KMS-11 (cell line): ENCODE results near the gene GSC2.

ENCODE experiments used
- H2AFZ ChIP-seq: fragments of 200-600 bp; sonication (generic); 2 replicates; pipeline ENCODE4 v1.6.1; 2016; ENCODE audit warnings: antibody characterized with exemption, mixed run types, low read depth
- H3K27ac ChIP-seq: fragments of 200-600 bp; sonication (generic); 2 replicates; pipeline ENCODE4 v1.6.1; 2016; ENCODE audit warnings: mild to moderate bottlenecking, mixed run types
- H3K27me3 ChIP-seq: fragments of 200-600 bp; sonication (generic); 2 replicates; pipeline ENCODE4 v1.6.1; 2017; ENCODE audit warnings: mild to moderate bottlenecking, low read depth, mixed run types, moderate library complexity; ENCODE audit not compliant: insufficient read depth
- H3K36me3 ChIP-seq: fragments of 200-600 bp; sonication (generic); 2 replicates; pipeline ENCODE4 v1.6.1; 2017; ENCODE audit warnings: mild to moderate bottlenecking, mixed run types; ENCODE audit not compliant: insufficient read depth
- H3K4me1 ChIP-seq: fragments of 200-600 bp; sonication (generic); 2 replicates; pipeline ENCODE4 v1.6.1; 2016; ENCODE audit warnings: mild to moderate bottlenecking, low read depth, mixed run types; ENCODE audit not compliant: poor library complexity, severe bottlenecking
- H3K4me2 ChIP-seq: fragments of 200-600 bp; sonication (generic); 2 replicates; pipeline ENCODE4 v1.7.0; 2016; ENCODE audit warnings: mild to moderate bottlenecking, mixed run types
- H3K4me3 ChIP-seq: fragments of 200-600 bp; sonication (generic); IDR thresholded peaks from 2 replicates; pipeline ENCODE4 v1.6.1; 2017; ENCODE audit warnings: low read depth, low read length, mixed read lengths; ENCODE audit not compliant: insufficient read depth
- H3K79me2 ChIP-seq: fragments of 200-600 bp; sonication (generic); 2 replicates; pipeline ENCODE4 v1.6.1; 2016; ENCODE audit warnings: low read depth, mixed run types; ENCODE audit not compliant: insufficient read depth
- H3K9ac ChIP-seq: fragments of 200-600 bp; sonication (generic); 2 replicates; pipeline ENCODE4 v1.6.1; 2016; ENCODE audit warnings: mild to moderate bottlenecking, mixed run types
- H4K20me1 ChIP-seq: fragments of 200-600 bp; sonication (generic); 2 replicates; pipeline ENCODE4 v1.6.1; 2016; ENCODE audit warnings: mild to moderate bottlenecking, mixed run types; ENCODE audit not compliant: insufficient read depth
- TF ChIP-seq, protein P1 (sequence below): fragments of 200-600 bp; sonication (generic); conservative IDR thresholded peaks from 2 replicates; pipeline ENCODE4 v1.6.1; 2017; ENCODE audit warnings: low read depth, mild to moderate bottlenecking, antibody characterized with exemption, low read length, moderate library complexity, mixed read lengths

The GSC2 gene

DNA sequence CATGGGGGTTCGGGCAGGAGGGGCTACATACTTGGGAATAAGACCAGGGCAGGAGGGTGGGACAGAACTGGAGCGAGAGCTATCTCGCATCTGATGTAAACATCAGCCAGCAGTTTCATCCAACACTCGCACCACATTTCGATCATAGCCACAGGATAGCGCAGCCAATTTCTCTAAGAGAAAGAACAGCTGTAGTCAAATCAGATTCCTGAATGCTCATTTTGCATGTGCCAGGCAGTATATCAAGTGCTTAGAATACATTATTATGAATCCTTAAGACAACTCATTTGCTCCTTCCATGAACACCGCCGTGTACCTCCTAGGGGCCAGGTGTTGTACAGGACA is 42.4 kb downstream of the GSC2 start:
- Histone ChIP-seq H3K4me1 (peaks cover 68% of the 10 kb centered on the region), H3K27ac (no peak overlapping the region), H3K9ac (no peak overlapping the region), H3K4me3 (no peak overlapping the region), H3K36me3 (no peaks in the 10 kb centered on the region), H3K27me3 (no peaks in the 10 kb centered on the region), H3K79me2 (peaks cover 71% of the 10 kb centered on the region), H4K20me1 (peaks cover 34% of the 10 kb centered on the region), H2AFZ (no peak overlapping the region), H3K4me2 (peak overlapping the region; percentile 24; the same call in 1 of the 2 replicates)
- TF ChIP-seq, protein P1, sequence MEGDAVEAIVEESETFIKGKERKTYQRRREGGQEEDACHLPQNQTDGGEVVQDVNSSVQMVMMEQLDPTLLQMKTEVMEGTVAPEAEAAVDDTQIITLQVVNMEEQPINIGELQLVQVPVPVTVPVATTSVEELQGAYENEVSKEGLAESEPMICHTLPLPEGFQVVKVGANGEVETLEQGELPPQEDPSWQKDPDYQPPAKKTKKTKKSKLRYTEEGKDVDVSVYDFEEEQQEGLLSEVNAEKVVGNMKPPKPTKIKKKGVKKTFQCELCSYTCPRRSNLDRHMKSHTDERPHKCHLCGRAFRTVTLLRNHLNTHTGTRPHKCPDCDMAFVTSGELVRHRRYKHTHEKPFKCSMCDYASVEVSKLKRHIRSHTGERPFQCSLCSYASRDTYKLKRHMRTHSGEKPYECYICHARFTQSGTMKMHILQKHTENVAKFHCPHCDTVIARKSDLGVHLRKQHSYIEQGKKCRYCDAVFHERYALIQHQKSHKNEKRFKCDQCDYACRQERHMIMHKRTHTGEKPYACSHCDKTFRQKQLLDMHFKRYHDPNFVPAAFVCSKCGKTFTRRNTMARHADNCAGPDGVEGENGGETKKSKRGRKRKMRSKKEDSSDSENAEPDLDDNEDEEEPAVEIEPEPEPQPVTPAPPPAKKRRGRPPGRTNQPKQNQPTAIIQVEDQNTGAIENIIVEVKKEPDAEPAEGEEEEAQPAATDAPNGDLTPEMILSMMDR: no peak

DNA sequence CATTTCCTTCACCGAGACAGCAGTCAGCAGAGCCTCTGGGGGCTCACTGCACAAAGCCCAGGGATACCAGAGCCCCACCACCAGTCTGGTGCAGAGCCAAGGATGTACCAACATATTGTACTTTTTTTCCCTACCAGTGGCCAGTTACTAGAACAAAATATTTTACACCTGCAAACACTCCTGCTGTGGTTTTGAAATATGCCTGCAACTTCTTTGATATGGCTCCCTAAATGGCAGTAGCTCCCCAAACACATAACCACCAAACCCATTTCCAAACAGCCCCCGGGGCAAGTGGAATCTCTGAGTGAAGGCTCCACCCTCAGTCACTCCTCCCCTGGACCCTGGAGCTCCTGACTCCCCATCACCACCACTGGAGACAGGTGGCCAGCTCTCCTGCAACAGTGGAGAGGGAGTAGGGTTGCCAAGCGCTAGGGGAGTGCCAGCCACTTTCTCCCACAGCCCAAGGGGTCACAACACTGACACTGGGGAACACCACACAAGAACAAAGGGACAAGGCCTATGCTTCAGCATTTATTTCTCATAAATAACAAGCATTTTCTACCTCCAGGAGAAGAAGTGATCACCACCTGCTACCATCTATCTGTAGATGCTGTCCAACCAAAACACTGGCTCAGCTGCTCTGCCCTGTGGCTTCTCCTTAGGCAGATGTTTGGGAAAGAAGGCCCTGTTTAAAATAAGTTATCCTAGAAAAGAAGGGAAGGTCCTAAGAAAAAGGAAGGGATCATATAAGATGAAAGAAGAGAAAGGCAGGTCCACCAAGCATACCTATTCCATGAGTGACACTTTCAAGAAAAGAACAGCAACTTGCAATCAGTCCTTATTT is 43.0 kb downstream of the GSC2 start:
- Histone ChIP-seq H3K27me3 (no peaks in the 10 kb centered on the region), H3K27ac (no peak overlapping the region), H3K79me2 (peaks cover 77% of the 10 kb centered on the region), H3K4me2 (peak overlapping the region; percentile 24; the same call in 1 of the 2 replicates), H3K4me1 (peaks cover 68% of the 10 kb centered on the region), H4K20me1 (peaks cover 34% of the 10 kb centered on the region), H3K4me3 (no peak overlapping the region), H2AFZ (no peak overlapping the region), H3K36me3 (no peaks in the 10 kb centered on the region), H3K9ac (no peak overlapping the region)
- TF ChIP-seq, protein P1: no peak

DNA sequence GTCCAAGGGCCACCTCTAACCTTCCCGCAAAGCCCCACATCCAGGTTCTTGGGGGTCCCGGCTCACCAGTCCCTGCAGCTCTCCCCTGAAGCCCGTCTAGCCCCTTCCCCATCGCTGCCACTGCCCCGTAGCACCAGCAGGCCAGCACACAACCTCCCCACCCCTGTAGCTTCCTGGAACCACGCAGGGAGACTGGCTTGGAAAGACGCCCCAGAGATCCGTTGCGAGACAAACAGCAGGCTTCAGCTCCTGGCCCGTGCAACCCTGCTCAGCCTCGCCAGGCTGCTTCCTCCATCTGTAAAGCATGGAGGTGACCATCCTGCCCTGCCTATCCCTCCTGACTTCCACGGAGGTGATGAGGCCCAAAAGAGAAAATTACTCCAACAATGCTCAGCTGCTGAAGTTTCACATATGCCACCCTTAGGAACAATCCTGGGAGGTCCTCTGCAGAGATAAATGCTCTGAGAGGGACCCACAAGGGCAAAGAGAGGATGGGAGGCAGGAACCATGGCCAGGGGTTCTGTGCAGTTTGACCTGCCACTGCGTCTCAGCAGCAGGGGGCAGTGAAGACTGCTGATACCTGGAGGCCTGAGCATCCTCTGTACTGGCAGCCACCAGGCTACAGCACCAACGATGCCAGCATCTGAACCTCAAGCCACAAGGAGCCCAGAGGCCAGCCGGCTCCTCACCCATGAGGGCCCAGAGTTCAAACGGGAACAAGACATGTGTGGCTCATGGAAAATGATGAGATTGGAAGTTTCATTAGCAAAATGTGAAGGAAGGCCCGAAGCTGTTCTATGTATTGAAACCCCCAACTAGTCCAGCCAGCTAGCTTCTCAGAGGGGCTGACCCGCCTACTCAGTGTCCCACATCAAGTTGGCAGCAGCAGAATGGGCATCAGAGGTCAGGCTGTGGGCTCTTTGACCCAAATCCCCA is 44.0 kb downstream of the GSC2 start:
- Histone ChIP-seq H3K4me3 (no peak overlapping the region), H3K4me1 (peaks cover 60% of the 10 kb centered on the region), H3K27ac (no peak overlapping the region), H3K27me3 (no peaks in the 10 kb centered on the region), H3K4me2 (peak overlapping the region; percentile 24; the same call in 1 of the 2 replicates), H4K20me1 (peaks cover 32% of the 10 kb centered on the region), H3K36me3 (no peaks in the 10 kb centered on the region), H3K79me2 (peaks cover 81% of the 10 kb centered on the region), H2AFZ (no peak overlapping the region), H3K9ac (no peak overlapping the region)
- TF ChIP-seq, protein P1: peak; percentile 57

DNA sequence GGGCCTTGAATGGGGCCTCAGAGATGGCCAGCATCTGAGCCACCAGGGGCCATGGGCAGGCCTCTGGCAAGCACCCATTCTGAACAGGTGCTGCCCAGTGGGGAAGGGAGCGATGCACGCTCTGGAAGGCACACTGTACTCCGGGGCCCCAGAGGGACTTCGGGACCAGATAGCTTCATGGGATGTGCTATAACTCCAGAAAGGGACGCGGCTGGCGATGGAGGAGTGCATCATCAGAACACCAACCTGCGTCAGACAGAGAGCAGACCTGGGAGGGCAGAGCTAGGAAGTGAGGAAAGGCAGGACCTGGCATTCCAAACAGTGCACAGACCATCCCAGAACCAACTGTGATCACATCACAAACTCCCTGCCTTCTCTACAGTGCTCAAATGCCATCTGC is 44.6 kb downstream of the GSC2 start:
- Histone ChIP-seq H3K4me2 (no peak overlapping the region), H3K27me3 (no peaks in the 10 kb centered on the region), H3K36me3 (no peaks in the 10 kb centered on the region), H3K9ac (no peak overlapping the region), H3K27ac (no peak overlapping the region), H2AFZ (no peak overlapping the region), H4K20me1 (peaks cover 26% of the 10 kb centered on the region; the same call in 1 of the 2 replicates), H3K79me2 (peaks cover 81% of the 10 kb centered on the region), H3K4me3 (no peak overlapping the region), H3K4me1 (peaks cover 54% of the 10 kb centered on the region)
- TF ChIP-seq, protein P1: no peak
